Measurements from ENCODE around the gene ACOX3.

- no peak for TF ChIP-seq CTCF (optimal IDR thresholded peaks at IDR 0.05 in 1 of 3, IDR thresholded peaks at IDR 0.05 in 1 of 3, conservative IDR thresholded peaks at IDR 0.05 in 1 of 3; ENCODE audit: extremely low read depth in 1 of 3, insufficient read depth in 2 of 3, low read length in 3 of 3)
- TF ChIP-seq EZH2 (IDR thresholded peaks at IDR 0.05; ENCODE audit: low read length), result no peak
Observed at GRCh38 chr4:8328866-8329559, 111.5 kb downstream of the ACOX3 start.

Measured in keratinocyte (primary cell).